Psoas muscle (tissue), 8 donors: ENCODE results near the gene CACNG1. TPM values are rescaled to one million over a fixed set of nuclear protein-coding genes. Genes with fewer than 3 reads are reported as not detected.

ENCODE experiments used
- ATAC-seq, 4 donors: fragments of 200-7000 bp; cut with Tn5 transposase; one replicate each; pipeline ENCODE4 v1.9.1; 2020; ENCODE audit warnings: moderate library complexity in 3 of 4, mild to moderate bottlenecking in 2 of 4
- DNase-seq, 2 donors: peaks; one replicate each; pipeline ENCODE4 v3.0.0-alpha.2; 2020
- H3K27ac ChIP-seq: fragments of 200-600 bp; one replicate; pipeline ENCODE4 v1.8.0; 2022
- H3K27me3 ChIP-seq, 3 donors: fragments of 200-600 bp in 1 of 3; one replicate each; pipeline versions ENCODE4 v1.6.1 to v1.8.0; 2013 to 2022; ENCODE audit warnings: low read length in 2 of 3, mild to moderate bottlenecking in 2 of 3, moderate library complexity in 1 of 3; ENCODE audit not compliant: insufficient read depth in 3 of 3
- H3K36me3 ChIP-seq, 2 donors: fragments of 200-600 bp in 1 of 2; one replicate each; pipeline versions ENCODE4 v1.6.1 to v1.8.0; 2013 to 2022; ENCODE audit warnings: low read depth in 1 of 2, mild to moderate bottlenecking in 1 of 2, moderate library complexity in 1 of 2; ENCODE audit not compliant: insufficient read depth in 1 of 2
- H3K4me1 ChIP-seq: fragments of 200-600 bp; one replicate; pipeline ENCODE4 v1.8.0; 2022
- H3K4me3 ChIP-seq: fragments of 200-600 bp; one replicate; pipeline ENCODE4 v1.8.0; 2022; ENCODE audit warnings: mild to moderate bottlenecking
- H3K9me3 ChIP-seq: fragments of 200-600 bp; one replicate; pipeline ENCODE4 v1.8.0; 2022
- CTCF ChIP-seq: fragments of 200-600 bp; IDR thresholded peaks from one replicate; pipeline ENCODE4 v1.8.0; 2022; ENCODE audit warnings: antibody characterized with exemption
- WGBS, 3 donors: extraction: QIAGEN DNeasy Blood & Tissue Kit; methylation state at CpG; one replicate each; pipeline versions ENCODE4 v1.1.6 to v1.1.7; 2013; 5-methylcytosine and 5-hydroxymethylcytosine counted together
- intact Hi-C, 2 donors: fragments of 100-400 bp; cut with DNase I; formaldehyde crosslinking; loops; one replicate each; pipeline versions ENCODE4 v1.11.0 to v1.14.2; 2022
- polyA plus RNA-seq, 3 donors: library from polyadenylated mRNA; stranded (reverse); fragments of 200-250 nt; gene quantifications; one replicate each; pipeline ENCODE4 v1.2.3, GENCODE V29; 2013
- total RNA-seq, 4 donors: library from RNA; stranded (reverse); fragmentation: NEBNext Ultra II Directional in 2 of 4; extraction: Animal tissue kit (Norgen Biotek cat#: 25700) in 2 of 4; gene quantifications; one replicate each; pipeline versions ENCODE4 v1.2.1 to v1.2.4, GENCODE V29; 2021 to 2023
- donor health status: healthy with polysubstance abuse.
- donor health status: DM: no; HTN: no; CAD: no; lungs with moderate emphysema.
- donor health status: Bipolar disorder and iron deficiency.
- donor health status: healthy.
- donor health status: DM: yes; HTN: yes; CAD: no.
- donor health status: DM: no; HTN: no; CAD: no.
- donor health status: DM: no; HTN: no; CAD: no.
- donor health status: DM: yes; HTN: yes; CAD: no.

CACNG1 gene
- total and polyA plus RNA-seq, 7 donors: 20.3 to 312 (median 72.5) TPM

- H3K4me3 ChIP-seq: no peak overlapping the region
- H3K4me1 ChIP-seq: no peaks in the 10 kb centered on the region
- DNase-seq (no peak), ATAC-seq (no peak)
- 86 to 95% (median 90%) methylated on average over 2 of the region's 2 CpGs for WGBS, 3 donors
- no peak for TF ChIP-seq CTCF
- no peak overlapping the region for H3K27ac ChIP-seq
- intact Hi-C loops: no loop called here
- no peaks in the 10 kb centered on the region for H3K9me3 ChIP-seq
- no peaks in the 10 kb centered on the region for H3K27me3 ChIP-seq
- no peaks in the 10 kb centered on the region for H3K36me3 ChIP-seq
Measured at GRCh38 chr17:67003231-67003630, 41.1 kb upstream of the CACNG1 start.

GRCh38 chr17:67004181-67004580 lies 40.2 kb upstream of the CACNG1 start:
- ATAC-seq (no peak), DNase-seq (no peak)
- Histone ChIP-seq H3K27me3 (no peaks in the 10 kb centered on the region), H3K9me3 (no peaks in the 10 kb centered on the region), H3K27ac (no peak overlapping the region), H3K4me3 (no peak overlapping the region), H3K4me1 (no peaks in the 10 kb centered on the region), H3K36me3 (no peaks in the 10 kb centered on the region)
- TF ChIP-seq CTCF: no peak
- 64 to 73% (median 68%) methylated on average over 11 of the region's 11 CpGs for WGBS, 3 donors
- intact Hi-C loops: no loop called here

GRCh38 chr17:67007266-67007665 lies 37.1 kb upstream of the CACNG1 start:
- Histone ChIP-seq H3K4me1 (no peaks in the 10 kb centered on the region), H3K27me3 (no peaks in the 10 kb centered on the region), H3K9me3 (no peaks in the 10 kb centered on the region), H3K4me3 (no peak overlapping the region), H3K36me3 (no peaks in the 10 kb centered on the region), H3K27ac (no peak overlapping the region)
- intact Hi-C loops: no loop called here
- TF ChIP-seq CTCF: no peak
- 78 to 90% (median 83%) methylated on average over 6 of the region's 6 CpGs for WGBS, 3 donors
- ATAC-seq (no peak), DNase-seq (no peak)

- Histone ChIP-seq H3K4me3 (no peak overlapping the region), H3K27ac (no peak overlapping the region), H3K9me3 (no peaks in the 10 kb centered on the region), H3K4me1 (no peaks in the 10 kb centered on the region), H3K36me3 (no peaks in the 10 kb centered on the region), H3K27me3 (no peaks in the 10 kb centered on the region)
- WGBS, 3 donors: 62 to 81% (median 67%) methylated on average over 6 of the region's 6 CpGs
- intact Hi-C loops: no loop called here
- no peak for TF ChIP-seq CTCF
- ATAC-seq (no peak), DNase-seq (no peak)
Measured at GRCh38 chr17:67008101-67008500, 36.3 kb upstream of the CACNG1 start.

- 70 to 73% (median 71%) methylated on average over 9 of the region's 9 CpGs for WGBS, 3 donors
- Histone ChIP-seq H3K4me3 (no peak overlapping the region), H3K36me3 (no peaks in the 10 kb centered on the region), H3K4me1 (no peaks in the 10 kb centered on the region), H3K27me3 (no peaks in the 10 kb centered on the region), H3K9me3 (no peaks in the 10 kb centered on the region), H3K27ac (no peak overlapping the region)
- ATAC-seq: no peak
- TF ChIP-seq CTCF: no peak
- intact Hi-C loops: no loop called here
- no peak for DNase-seq
Measured at GRCh38 chr17:67011527-67012175, 32.7 kb upstream of the CACNG1 start.
